ENCODE data around the gene NPIPB13.
"Not testable (repeated sequence)": the region's sequence is repeated elsewhere in the genome, so short reads cannot be mapped to it uniquely, and the experiment has no call there.

The NPIPB13 gene

DNA sequence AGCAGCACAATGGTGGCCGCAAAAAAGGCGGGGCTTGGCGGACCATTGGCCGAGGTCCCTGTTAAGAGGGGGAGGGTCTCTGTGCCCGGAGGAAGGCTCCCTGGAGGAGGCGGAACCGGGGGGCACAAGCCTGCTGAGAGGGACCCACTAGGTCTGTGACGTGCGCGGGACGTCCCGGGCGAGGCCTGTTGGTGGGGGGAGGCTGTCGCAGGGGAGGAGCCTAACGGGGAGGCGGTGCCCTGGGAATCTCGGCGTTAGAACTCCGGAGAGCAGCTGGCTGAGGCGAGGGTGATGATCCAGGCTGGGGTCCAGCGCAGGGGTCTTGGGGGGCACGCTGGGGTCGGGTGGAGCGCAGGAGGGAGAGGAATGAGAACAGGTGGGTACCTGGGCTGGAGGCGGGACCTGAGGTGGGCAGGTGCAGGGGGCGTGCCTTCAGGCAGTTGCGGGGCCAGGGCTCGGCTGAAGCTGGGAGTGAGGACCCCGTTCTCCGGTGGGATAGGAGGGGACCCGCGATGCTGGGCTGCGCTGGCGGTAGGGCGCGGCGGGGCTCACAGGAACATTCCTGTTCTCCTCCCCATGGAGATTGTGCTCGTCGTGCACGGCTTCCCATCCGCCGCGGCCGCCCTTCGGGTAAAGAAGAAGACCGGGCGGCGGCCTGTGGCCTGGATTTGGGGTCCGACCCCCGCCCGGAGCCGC, 42.6 kb downstream of the NPIPB13 start:
- H3K9ac ChIP-seq (ENCODE audit: low read depth, low read length); H3K27me3 ChIP-seq (ENCODE audit: insufficient read depth, low read length, poor library complexity); H4K20me1 ChIP-seq (ENCODE audit: insufficient read depth, low read length); H2AFZ ChIP-seq (ENCODE audit: low read depth, low read length); H3K4me3 ChIP-seq (ENCODE audit: low read depth in 1 of 2, low read length in 2 of 2); H3K79me2 ChIP-seq (ENCODE audit: insufficient read depth, low read length); DNase-seq; H3K36me3 ChIP-seq (ENCODE audit: insufficient read depth, low read length); H3K4me1 ChIP-seq (ENCODE audit: insufficient read depth, low read length); ATAC-seq (ENCODE audit: insufficient read depth, low read depth); H3K27ac ChIP-seq (ENCODE audit: low read length); H3K4me2 ChIP-seq (ENCODE audit: insufficient read depth, low read length); H3K9me3 ChIP-seq (ENCODE audit: insufficient read depth, low read length, severe bottlenecking): not testable (repeated sequence)

GRCh38 chr16:30199608-30200343, 48.5 kb downstream of the NPIPB13 start:
- H3K79me2 ChIP-seq (ENCODE audit: insufficient read depth, low read length); DNase-seq; H4K20me1 ChIP-seq (ENCODE audit: insufficient read depth, low read length); ATAC-seq (ENCODE audit: insufficient read depth, low read depth); H2AFZ ChIP-seq (ENCODE audit: low read depth, low read length); H3K27ac ChIP-seq (ENCODE audit: low read length); H3K4me1 ChIP-seq (ENCODE audit: insufficient read depth, low read length); H3K36me3 ChIP-seq (ENCODE audit: insufficient read depth, low read length); H3K9me3 ChIP-seq (ENCODE audit: insufficient read depth, low read length, severe bottlenecking); H3K27me3 ChIP-seq (ENCODE audit: insufficient read depth, low read length, poor library complexity); H3K4me2 ChIP-seq (ENCODE audit: insufficient read depth, low read length); H3K4me3 ChIP-seq (ENCODE audit: low read depth in 1 of 2, low read length in 2 of 2); H3K9ac ChIP-seq (ENCODE audit: low read depth, low read length): not testable (repeated sequence)

DNA sequence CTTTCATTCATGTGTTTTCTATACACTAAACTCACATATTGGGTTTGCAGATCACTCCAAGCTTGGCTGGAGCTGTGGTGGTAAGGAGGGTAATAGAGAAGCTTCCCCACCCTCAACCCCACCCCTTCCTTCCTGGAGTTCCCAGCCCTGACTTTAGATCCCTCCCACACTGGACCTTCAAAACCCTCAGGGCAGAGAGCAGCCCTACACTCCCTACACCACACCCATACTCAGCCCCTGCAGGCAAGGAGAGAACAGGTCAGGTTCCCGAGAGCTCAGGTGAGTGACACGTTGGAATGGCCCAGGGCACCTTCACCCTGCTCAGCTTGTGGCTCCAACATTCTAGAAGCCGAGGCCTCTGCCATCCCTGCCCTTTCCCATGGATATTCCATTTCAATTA, 49.2 kb downstream of the NPIPB13 start, which contains the start of gene SULT1A3:
SULT1A3 (plus strand) TSS at position 207 of the 400 bp plus-strand sequence. CDS start 1,474 bp downstream, outside the sequence.
- not testable (repeated sequence) for H3K36me3 ChIP-seq (ENCODE audit: insufficient read depth, low read length); H3K27me3 ChIP-seq (ENCODE audit: insufficient read depth, low read length, poor library complexity); H3K4me3 ChIP-seq (ENCODE audit: low read depth in 1 of 2, low read length in 2 of 2); DNase-seq; H2AFZ ChIP-seq (ENCODE audit: low read depth, low read length); H3K27ac ChIP-seq (ENCODE audit: low read length); H3K9ac ChIP-seq (ENCODE audit: low read depth, low read length); H3K4me1 ChIP-seq (ENCODE audit: insufficient read depth, low read length); ATAC-seq (ENCODE audit: insufficient read depth, low read depth); H3K9me3 ChIP-seq (ENCODE audit: insufficient read depth, low read length, severe bottlenecking); H3K79me2 ChIP-seq (ENCODE audit: insufficient read depth, low read length); H4K20me1 ChIP-seq (ENCODE audit: insufficient read depth, low read length); H3K4me2 ChIP-seq (ENCODE audit: insufficient read depth, low read length)

Measured in DND-41 (cell line).